Omental fat pad (tissue), 4 donors: ENCODE results near the gene MTERF1. TPM values are rescaled to one million over a fixed set of nuclear protein-coding genes. Genes with fewer than 3 reads are reported as not detected.
"Not testable (repeated sequence)": the region's sequence is repeated elsewhere in the genome, so short reads cannot be mapped to it uniquely, and the experiment has no call there.

ENCODE experiments used
- ATAC-seq: fragments of 150-250 bp; one replicate; pipeline ENCODE4 v1.9.1; 2016; ENCODE audit warnings: mild to moderate bottlenecking, moderate library complexity; ENCODE audit not compliant: low FRiP score
- DNase-seq: peaks from one replicate; pipeline ENCODE4 v3.0.0-alpha.2; 2019; ENCODE audit warnings: low spot score
- CTCF ChIP-seq, 3 donors: fragments of 450-650 bp; IDR thresholded peaks; one replicate each; pipeline ENCODE4 v1.5.1; 2016 to 2017; ENCODE audit warnings: antibody characterized with exemption in 3 of 3, mild to moderate bottlenecking in 3 of 3, moderate library complexity in 2 of 3
- total RNA-seq, 4 donors: library from RNA; depleted of rRNA; stranded (reverse); fragments of >200 nt; gene quantifications; one replicate each; pipeline ENCODE4 v1.1.0, GENCODE V29; 2016

The MTERF1 gene
- total RNA-seq, 4 donors from 2014 or later = 3.7 to 8.4 (median 7.5) TPM

- DNase-seq (no peak), ATAC-seq (no peak)
- no peak for TF ChIP-seq CTCF (IDR thresholded peaks at IDR 0.05)
These were observed 15.0 kb downstream of the MTERF1 start for GRCh38 chr7:91865511-91865910.

GRCh38 chr7:91864604-91865003, 15.9 kb downstream of the MTERF1 start:
- not testable (repeated sequence) for DNase-seq, ATAC-seq

- no peak for DNase-seq
- TF ChIP-seq CTCF (IDR thresholded peaks at IDR 0.05) = no peak
- ATAC-seq = no peak
These were observed 16.4 kb downstream of the MTERF1 start for GRCh38 chr7:91864070-91864469.

GRCh38 chr7:91852263-91852741, 28.2 kb downstream of the MTERF1 start:
- DNase-seq (no peak), ATAC-seq (no peak)
- TF ChIP-seq CTCF (IDR thresholded peaks at IDR 0.05) = no peak

- TF ChIP-seq CTCF (IDR thresholded peaks at IDR 0.05) = no peak
- no peak for ATAC-seq
- no peak for DNase-seq
These were observed 30.0 kb downstream of the MTERF1 start for GRCh38 chr7:91850455-91850854.

GRCh38 chr7:91847876-91848588, 32.5 kb downstream of the MTERF1 start:
- no peak for TF ChIP-seq CTCF (IDR thresholded peaks at IDR 0.05)
- ATAC-seq (no peak), DNase-seq (no peak)

GRCh38 chr7:91847231-91847630, 33.3 kb downstream of the MTERF1 start:
- ATAC-seq = no peak
- DNase-seq = no peak
- TF ChIP-seq CTCF (IDR thresholded peaks at IDR 0.05) = no peak
